H1 (cell line): ENCODE results near the gene LVRN. TPM values are rescaled to one million over a fixed set of nuclear protein-coding genes. Genes with fewer than 3 reads are reported as not detected.

Experiments used
- CTCF ChIA-PET: fragments of 300-600 bp; sonication (Branson Sonifier 250); formaldehyde crosslinking; loops from one replicate; lab custom pipeline; 2021; ENCODE audit not compliant: partially characterized antibody; lab: Charles Lee
- POLR2A ChIA-PET: fragments of 300-600 bp; sonication (Branson Sonifier 250); formaldehyde crosslinking; loops from one replicate; lab custom pipeline; 2021; ENCODE audit warnings: inconsistent platforms; ENCODE audit not compliant: partially characterized antibody; lab: Charles Lee
- DNase-seq, 2 experiments: peaks; one replicate each; pipeline versions ENCODE4 v3.0.0 to v3.0.0-alpha.2; 2010 to 2022; ENCODE audit warnings: low spot score in 2 of 2, low read depth in 1 of 2, mixed read lengths in 1 of 2
- FAIRE-seq: peaks from 2 replicates; lab custom pipeline; 2011; peaks lifted over from hg19 to GRCh38; lab: Jason Lieb, UNC
- H2AFZ ChIP-seq: 2 replicates; pipeline ENCODE4 v1.8.1; 2012; ENCODE audit warnings: low read length, inconsistent platforms
- H2AK5ac ChIP-seq: 2 replicates; pipeline ENCODE4 v1.6.1; 2013; ENCODE audit warnings: low read depth, low read length
- H2BK120ac ChIP-seq: replicated peaks from 2 replicates; pipeline ENCODE3; 2013; ENCODE audit warnings: low read depth, low read length, inconsistent platforms
- H2BK12ac ChIP-seq: 2 replicates; pipeline ENCODE4 v1.6.1; 2013; ENCODE audit warnings: low read depth, low read length
- H2BK15ac ChIP-seq: 2 replicates; pipeline ENCODE4 v1.6.1; 2013; ENCODE audit warnings: low read length
- H2BK20ac ChIP-seq: 2 replicates; pipeline ENCODE4 v1.6.1; 2013; ENCODE audit warnings: low read length
- H2BK5ac ChIP-seq: 2 replicates; pipeline ENCODE4 v1.6.1; 2013; ENCODE audit warnings: low read depth, low read length
- H3K14ac ChIP-seq: 2 replicates; pipeline ENCODE4 v1.6.1; 2013; ENCODE audit warnings: inconsistent platforms; ENCODE audit not compliant: insufficient read length
- H3K18ac ChIP-seq: 2 replicates; pipeline ENCODE4 v1.6.1; 2013; ENCODE audit warnings: low read length; ENCODE audit errors: extremely low read depth
- H3K23ac ChIP-seq: 2 replicates; pipeline ENCODE4 v1.6.1; 2013; ENCODE audit warnings: inconsistent platforms; ENCODE audit not compliant: insufficient read length
- H3K23me2 ChIP-seq: 2 replicates; pipeline ENCODE4 v1.6.1; 2013; ENCODE audit warnings: low read depth, low read length
- H3K27ac ChIP-seq: 2 replicates; pipeline ENCODE4 v1.6.1; 2011; ENCODE audit warnings: low read depth, low read length, inconsistent platforms
- H3K27me3 ChIP-seq, 4 experiments: replicated peaks in 1 of 4; 1 replicate in 1 of 4; 2 replicates in 3 of 4; pipeline versions ENCODE4 v1.6.1 to v1.8.1; 2011 to 2013; ENCODE audit warnings: low read length in 3 of 4, mild to moderate bottlenecking in 3 of 4, inconsistent platforms in 2 of 4, mixed read lengths in 2 of 4, moderate library complexity in 1 of 4; ENCODE audit not compliant: control insufficient read depth in 3 of 4, insufficient read depth in 3 of 4; ENCODE audit errors: extremely low read depth in 1 of 4
- H3K36me3 ChIP-seq, 4 experiments: 2 replicates each; pipeline versions ENCODE4 v1.6.1 to v1.8.1; 2011 to 2013; ENCODE audit warnings: mild to moderate bottlenecking in 4 of 4, low read length in 3 of 4, moderate library complexity in 2 of 4, control low read depth in 1 of 4, inconsistent platforms in 1 of 4; ENCODE audit not compliant: insufficient read depth in 4 of 4, control insufficient read depth in 2 of 4
- H3K4ac ChIP-seq: replicated peaks from 2 replicates; pipeline ENCODE3; 2013; ENCODE audit warnings: low read length, low read depth, mixed read lengths, inconsistent platforms; ENCODE audit not compliant: insufficient read length
- H3K4me1 ChIP-seq, 4 experiments: replicated peaks in 1 of 4; 1 replicate in 1 of 4; 2 replicates in 3 of 4; pipeline versions ENCODE4 v1.6.1 to v1.8.1; 2011 to 2013; ENCODE audit warnings: low read length in 3 of 4, inconsistent platforms in 2 of 4, mixed read lengths in 1 of 4; ENCODE audit not compliant: insufficient read depth in 4 of 4, control insufficient read depth in 3 of 4
- H3K4me2 ChIP-seq, 2 experiments: 2 replicates each; pipeline versions ENCODE4 v1.6.1 to v1.8.1; 2011 to 2013; ENCODE audit warnings: low read depth in 2 of 2, low read length in 2 of 2, control low read depth in 1 of 2, inconsistent platforms in 1 of 2, mild to moderate bottlenecking in 1 of 2; ENCODE audit not compliant: insufficient read depth in 1 of 2
- H3K4me3 ChIP-seq, 4 experiments: fragments of 200-600, 300-600 bp in 1 of 4; sonication (generic), shearing (Covaris generic), sonication (Bioruptor Twin) in 1 of 4; 2 replicates each; pipeline versions ENCODE4 v1.5.1 to v1.8.1; 2011 to 2016; ENCODE audit warnings: low read length in 4 of 4, low read depth in 3 of 4, control low read depth in 2 of 4, inconsistent platforms in 2 of 4, mild to moderate bottlenecking in 2 of 4, mixed read lengths in 1 of 4, moderate library complexity in 1 of 4; ENCODE audit not compliant: insufficient read depth in 2 of 4; ENCODE audit errors: extremely low read depth in 1 of 4
- H3K56ac ChIP-seq: replicated peaks from 2 replicates; pipeline ENCODE3; 2013; ENCODE audit warnings: low read depth, mild to moderate bottlenecking, mixed read lengths, low read length, inconsistent platforms; ENCODE audit not compliant: insufficient read length
- H3K79me1 ChIP-seq: 2 replicates; pipeline ENCODE4 v1.6.1; 2013; ENCODE audit warnings: low read depth, low read length, control low read depth
- H3K79me2 ChIP-seq, 2 experiments: 2 replicates each; pipeline versions ENCODE4 v1.6.1 to v1.8.1; 2012 to 2013; ENCODE audit warnings: low read length in 2 of 2, mild to moderate bottlenecking in 2 of 2, inconsistent platforms in 1 of 2; ENCODE audit not compliant: insufficient read depth in 2 of 2, control insufficient read depth in 1 of 2
- H3K9ac ChIP-seq, 4 experiments: replicated peaks in 1 of 4; 1 replicate in 1 of 4; 2 replicates in 3 of 4; pipeline versions ENCODE4 v1.6.1 to v1.8.1; 2011 to 2013; ENCODE audit warnings: low read depth in 3 of 4, low read length in 3 of 4, control low read depth in 2 of 4, mild to moderate bottlenecking in 2 of 4, moderate library complexity in 2 of 4, inconsistent platforms in 1 of 4; ENCODE audit errors: extremely low read depth in 1 of 4
- H3K9me3 ChIP-seq, 2 experiments: 2 replicates each; pipeline versions ENCODE4 v1.6.1 to v1.8.1; 2012 to 2013; ENCODE audit warnings: mild to moderate bottlenecking in 2 of 2, moderate library complexity in 2 of 2, control low read depth in 1 of 2, inconsistent platforms in 1 of 2, low read depth in 1 of 2, low read length in 1 of 2, mixed read lengths in 1 of 2; ENCODE audit not compliant: insufficient read depth in 2 of 2
- H4K20me1 ChIP-seq, 2 experiments: replicated peaks in 1 of 2; 2 replicates each; pipeline versions ENCODE3 to v1.8.1; 2011 to 2013; ENCODE audit warnings: inconsistent platforms in 2 of 2, low read length in 2 of 2, mild to moderate bottlenecking in 1 of 2; ENCODE audit not compliant: insufficient read depth in 2 of 2, control insufficient read depth in 1 of 2
- H4K5ac ChIP-seq: 2 replicates; pipeline ENCODE4 v1.6.1; 2013; ENCODE audit warnings: low read length, low read depth, mixed read lengths, inconsistent platforms; ENCODE audit not compliant: insufficient read length
- H4K8ac ChIP-seq: 2 replicates; pipeline ENCODE4 v1.8.0; 2013; ENCODE audit warnings: mild to moderate bottlenecking, moderate library complexity, low read length, inconsistent platforms; ENCODE audit not compliant: insufficient read depth; ENCODE audit errors: extremely low read depth
- H4K91ac ChIP-seq: replicated peaks from 2 replicates; pipeline ENCODE3; 2013; ENCODE audit warnings: low read length, mixed read lengths, inconsistent platforms; ENCODE audit not compliant: insufficient read length
- BACH1 ChIP-seq: IDR thresholded peaks from 2 replicates; pipeline ENCODE4 v1.6.1; 2012; ENCODE audit warnings: low read length, improper control_type of control experiment
- CEBPB ChIP-seq: IDR thresholded peaks from 2 replicates; pipeline ENCODE4 v1.6.1; 2012; ENCODE audit warnings: low read depth, low read length
- EGR1 ChIP-seq: IDR thresholded peaks from 2 replicates; pipeline ENCODE4 v1.6.1; 2011; ENCODE audit warnings: low read depth, low read length, borderline replicate concordance
- EP300 ChIP-seq, 2 experiments: IDR thresholded peaks; 1 replicate in 1 of 2; 2 replicates in 1 of 2; pipeline ENCODE4 v1.6.1; 2011 to 2012; ENCODE audit warnings: low read depth in 2 of 2, low read length in 2 of 2, mild to moderate bottlenecking in 2 of 2, borderline replicate concordance in 1 of 2, inconsistent platforms in 1 of 2, moderate library complexity in 1 of 2
- GTF2F1 ChIP-seq: IDR thresholded peaks from 2 replicates; pipeline ENCODE4 v1.6.1; 2012; ENCODE audit warnings: low read depth, low read length, improper control_type of control experiment, borderline replicate concordance
- KDM4A ChIP-seq: IDR thresholded peaks from one replicate; pipeline ENCODE4 v1.7.1; 2012; ENCODE audit warnings: low read depth, mild to moderate bottlenecking, moderate library complexity, low read length, inconsistent platforms; ENCODE audit not compliant: severe bottlenecking
- NRF1 ChIP-seq: IDR thresholded peaks from 2 replicates; pipeline ENCODE4 v1.6.1; 2011; ENCODE audit warnings: mild to moderate bottlenecking, low read depth, low read length, improper control_type of control experiment
- POLR2AphosphoS5 ChIP-seq: IDR thresholded peaks from 2 replicates; pipeline ENCODE4 v1.6.1; 2011; ENCODE audit warnings: low read depth, low read length
- SP2 ChIP-seq: IDR thresholded peaks from 2 replicates; pipeline ENCODE4 v1.6.1; 2012; ENCODE audit warnings: mild to moderate bottlenecking, low read length, inconsistent platforms
- TAF7 ChIP-seq: optimal IDR thresholded peaks from 2 replicates; pipeline ENCODE3; 2011; ENCODE audit warnings: low read depth, mild to moderate bottlenecking, inconsistent platforms, low read length, moderate library complexity, borderline replicate concordance
- ZNF274 ChIP-seq: IDR thresholded peaks from 2 replicates; pipeline ENCODE4 v1.7.0; 2012; ENCODE audit warnings: low read length, borderline replicate concordance; ENCODE audit errors: extremely low read depth
- WGBS, 2 experiments: shearing (Covaris generic) in 1 of 2; methylation state at CpG; one replicate each; pipeline versions ENCODE4 v1.1.6 to v1.1.7; 2013 to 2015; ENCODE audit warnings: low lambda C conversion rate in 2 of 2, mixed read lengths in 2 of 2, inconsistent platforms in 1 of 2, low coverage in 1 of 2, missing lambda C conversion rate in 1 of 2; ENCODE audit not compliant: insufficient replicate concordance in 2 of 2, insufficient coverage in 1 of 2, insufficient read length in 1 of 2; ENCODE audit errors: extremely low coverage in 1 of 2, missing lambda C conversion rate in 1 of 2; 5-methylcytosine and 5-hydroxymethylcytosine counted together
- polyA plus RNA-seq, 7 experiments: library from polyadenylated mRNA; depleted of rRNA in 3 of 7; stranded (reverse) in 5 of 7; unstranded in 2 of 7; fragments of >200 nt in 5 of 7; fragments of 200-250 nt in 2 of 7; gene quantifications; 1 replicate in 5 of 7; 2 replicates in 1 of 7; 4 replicates in 1 of 7; pipeline versions ENCODE4 v1.2.1 to v1.2.3, GENCODE V29; 2011 to 2013; ENCODE audit warnings: missing spikeins in 2 of 7, mixed read lengths in 2 of 7
- total RNA-seq: library from RNA; stranded (reverse); fragmentation: NEBNext Ultra II Directional; extraction: Animal tissue kit (Norgen Biotek cat#: 25700); gene quantifications from 2 replicates; pipeline ENCODE4 v1.2.1, GENCODE V29; 2021
- TF ChIP-seq, protein P1 (sequence below): IDR thresholded peaks from 2 replicates; pipeline ENCODE4 v1.6.1; 2012; ENCODE audit warnings: low read length, inconsistent platforms

The LVRN gene
- total and polyA plus RNA-seq, 2 of the 8 experiments (the other 6 are each of a cell fraction or from before 2014, with no cell fraction given), result 0.08 to 0.09 TPM

DNA sequence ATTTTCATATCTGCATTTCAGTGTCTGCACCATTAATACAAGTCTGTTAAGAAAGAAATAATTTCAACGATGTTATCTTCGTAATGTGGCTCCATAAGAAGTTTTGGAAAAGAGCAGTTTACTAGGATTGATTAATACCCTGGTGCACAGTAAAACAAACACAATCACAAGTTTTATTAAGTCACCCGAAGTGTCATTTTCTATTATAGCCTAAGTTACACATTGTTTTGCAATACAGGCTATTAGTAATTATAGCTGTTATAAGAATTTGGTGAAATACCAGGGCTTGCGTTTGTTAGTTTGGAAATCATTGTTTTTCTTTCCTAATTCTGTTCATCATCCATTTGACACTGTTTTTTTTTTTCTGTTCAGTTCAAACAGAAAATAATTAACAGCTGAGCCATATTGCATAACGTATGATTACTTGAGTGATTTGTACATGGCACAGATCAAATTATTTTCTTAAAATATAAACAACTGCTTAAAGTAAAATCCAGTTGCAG, 30.6 kb downstream of the LVRN start:
- WGBS, 2 experiments, result 87% methylated on average over 5 of the region's 5 CpGs; no CpG with 5 or more reads in 1 of the 2 experiments
- H2AK5ac ChIP-seq, result no peak overlapping the region
- no peak overlapping the region for H4K5ac ChIP-seq
- no peaks in the 10 kb centered on the region for H3K79me2 ChIP-seq
- H3K14ac ChIP-seq, result no peak overlapping the region
- no peak overlapping the region for H3K27ac ChIP-seq
- no peak overlapping the region for H2BK20ac ChIP-seq
- H3K23ac ChIP-seq, result no peak overlapping the region
- no peak overlapping the region for H3K4me2 ChIP-seq
- no peak overlapping the region for H2BK5ac ChIP-seq
- H2BK120ac ChIP-seq, result no peak overlapping the region
- ChIA-PET CTCF (no interaction called here), POLR2A (interaction anchor here (0.7 kb wide), 1 partner anchor 10 kb away, joined by 3 read pairs; no protein-coding TSS in a partner anchor)
- no peaks in the 10 kb centered on the region for H3K4me1 ChIP-seq
- H4K8ac ChIP-seq, result no peak overlapping the region
- H2BK15ac ChIP-seq, result no peak overlapping the region
- H3K27me3 ChIP-seq, result no peaks in the 10 kb centered on the region
- no peak overlapping the region for H2BK12ac ChIP-seq
- no peak overlapping the region for H3K18ac ChIP-seq
- H4K91ac ChIP-seq, result no peak overlapping the region
- H3K4ac ChIP-seq, result no peak overlapping the region
- H3K9ac ChIP-seq, result no peak overlapping the region
- H3K23me2 ChIP-seq, result no peaks in the 10 kb centered on the region
- no peak for FAIRE-seq
- H2AFZ ChIP-seq, result no peak overlapping the region
- no peak for DNase-seq
- no peaks in the 10 kb centered on the region for H4K20me1 ChIP-seq
- no peak overlapping the region for H3K56ac ChIP-seq
- no peaks in the 10 kb centered on the region for H3K36me3 ChIP-seq
- H3K79me1 ChIP-seq, result no peaks in the 10 kb centered on the region
- H3K4me3 ChIP-seq, result no peak overlapping the region
- H3K9me3 ChIP-seq, result no peaks in the 10 kb centered on the region
- no peak for TF ChIP-seq EGR1
- TF ChIP-seq BACH1, result no peak
- TF ChIP-seq KDM4A, result no peak
- TF ChIP-seq EP300 (IDR thresholded peaks at IDR 0.05; ENCODE audit: borderline replicate concordance in 1 of 2, low read depth in 2 of 2, low read length in 2 of 2), result no peak
- TF ChIP-seq, protein P1, sequence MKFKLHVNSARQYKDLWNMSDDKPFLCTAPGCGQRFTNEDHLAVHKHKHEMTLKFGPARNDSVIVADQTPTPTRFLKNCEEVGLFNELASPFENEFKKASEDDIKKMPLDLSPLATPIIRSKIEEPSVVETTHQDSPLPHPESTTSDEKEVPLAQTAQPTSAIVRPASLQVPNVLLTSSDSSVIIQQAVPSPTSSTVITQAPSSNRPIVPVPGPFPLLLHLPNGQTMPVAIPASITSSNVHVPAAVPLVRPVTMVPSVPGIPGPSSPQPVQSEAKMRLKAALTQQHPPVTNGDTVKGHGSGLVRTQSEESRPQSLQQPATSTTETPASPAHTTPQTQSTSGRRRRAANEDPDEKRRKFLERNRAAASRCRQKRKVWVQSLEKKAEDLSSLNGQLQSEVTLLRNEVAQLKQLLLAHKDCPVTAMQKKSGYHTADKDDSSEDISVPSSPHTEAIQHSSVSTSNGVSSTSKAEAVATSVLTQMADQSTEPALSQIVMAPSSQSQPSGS, result no peak
- no peak for TF ChIP-seq CEBPB
- TF ChIP-seq GTF2F1, result no peak
- no peak for TF ChIP-seq SP2
- no peak for TF ChIP-seq NRF1
- TF ChIP-seq ZNF274, result no peak
- TF ChIP-seq TAF7, result no peak
- TF ChIP-seq POLR2AphosphoS5, result no peak
